ENCODE measurements around the gene SAMHD1. TPM values are rescaled to one million over a fixed set of nuclear protein-coding genes. Genes with fewer than 3 reads are reported as not detected.

The SAMHD1 gene
- total and polyA plus RNA-seq, 2 experiments from 2014 or later, result 7.4 to 9.0 TPM

GRCh38 chr20:36925234-36925633 is 26.3 kb downstream of the SAMHD1 start:
- H3K4me2 ChIP-seq (ENCODE audit: unreplicated experiment), result no peak overlapping the region
- no peaks in the 10 kb centered on the region for H3F3A ChIP-seq (ENCODE audit: insufficient read depth)
- H2AFZ ChIP-seq, result no peak overlapping the region
- H3K9me3 ChIP-seq (ENCODE audit: low read depth), result no peaks in the 10 kb centered on the region
- no peak overlapping the region for H3K4me3 ChIP-seq
- H3K27me3 ChIP-seq (replicated peaks; ENCODE audit: insufficient read depth), result no peaks in the 10 kb centered on the region
- in situ Hi-C loops (cut with MboI), result no loop called here
- no peak overlapping the region for H3K9ac ChIP-seq
- H3K79me2 ChIP-seq (ENCODE audit: insufficient read depth), result no peaks in the 10 kb centered on the region
- TF ChIP-seq EZH2 (IDR thresholded peaks at IDR 0.05; ENCODE audit: insufficient read depth, poor library complexity, severe bottlenecking) (no peak), EZH2phosphoT487 (IDR thresholded peaks at IDR 0.05; ENCODE audit: insufficient read depth, low read depth) (no peak)
- WGBS, 2 experiments (ENCODE audit: low coverage in 1 of 2, low lambda C conversion rate in 2 of 2, missing lambda C conversion rate in 2 of 2), result 53 to 58% methylated on average over 2 of the region's 2 CpGs
- no peaks in the 10 kb centered on the region for H4K20me1 ChIP-seq (ENCODE audit: insufficient read depth)
- no peaks in the 10 kb centered on the region for H3K36me3 ChIP-seq (ENCODE audit: low read depth)
- no peak overlapping the region for H3K27ac ChIP-seq
- no peaks in the 10 kb centered on the region for H3K9me2 ChIP-seq (ENCODE audit: insufficient read depth)
- 0 out of 2 replicates have a peak, but pooled peaks cover 8% of the 10 kb centered on the region for H3K4me1 ChIP-seq (ENCODE audit: insufficient read depth)
- no peak for DNase-seq

DNA sequence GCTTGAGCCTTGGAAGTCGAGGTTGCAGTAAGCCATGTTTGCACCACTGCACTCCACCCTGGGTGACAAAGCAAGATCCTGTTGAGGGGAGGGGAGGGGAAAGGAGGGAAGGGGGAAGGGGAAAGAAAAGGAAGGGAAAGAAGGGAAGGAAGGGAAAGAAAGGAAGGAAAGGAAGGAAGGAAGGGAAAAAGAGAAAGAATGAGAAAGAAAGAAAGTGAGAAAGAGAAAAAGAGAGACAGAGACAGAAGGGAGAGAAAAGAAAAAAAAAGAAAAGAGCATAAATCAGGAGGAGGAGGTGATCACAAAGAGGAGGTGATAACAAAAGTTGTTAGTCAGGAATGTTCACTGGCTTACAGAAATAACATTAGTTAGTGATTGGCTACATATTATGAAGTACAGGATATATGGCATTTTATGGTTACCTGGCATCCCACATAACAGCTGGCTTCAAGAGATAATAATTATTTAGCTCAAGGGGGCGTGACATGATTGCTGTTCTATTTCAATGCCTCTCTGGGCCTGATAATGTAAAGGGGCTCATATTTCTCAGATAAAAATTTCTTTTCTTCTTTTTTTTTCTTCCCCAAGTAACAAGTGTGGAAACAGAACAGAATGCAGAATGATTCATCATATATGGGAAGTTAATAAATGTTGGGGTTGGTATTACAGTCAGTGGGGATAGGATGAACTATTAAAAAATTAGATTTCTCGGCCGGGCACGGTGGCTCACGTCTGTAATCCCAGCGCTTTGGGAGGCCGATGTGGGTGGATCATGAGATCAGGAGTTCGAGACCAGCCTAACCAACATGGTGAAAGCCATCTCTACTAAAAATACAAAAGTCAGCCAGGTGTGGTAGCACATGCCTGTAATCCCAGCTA is 27.1 kb downstream of the SAMHD1 start:
- H3K4me3 ChIP-seq, result no peak overlapping the region
- H3F3A ChIP-seq (ENCODE audit: insufficient read depth), result no peaks in the 10 kb centered on the region
- no peak overlapping the region for H2AFZ ChIP-seq
- H3K4me2 ChIP-seq (ENCODE audit: unreplicated experiment), result no peak overlapping the region
- H3K9ac ChIP-seq, result no peak overlapping the region
- no peaks in the 10 kb centered on the region for H4K20me1 ChIP-seq (ENCODE audit: insufficient read depth)
- in situ Hi-C loops (cut with MboI), result no loop called here
- no peaks in the 10 kb centered on the region for H3K27me3 ChIP-seq (replicated peaks; ENCODE audit: insufficient read depth)
- H3K27ac ChIP-seq, result no peak overlapping the region
- 0 out of 2 replicates have a peak, but pooled peaks cover 3% of the 10 kb centered on the region for H3K4me1 ChIP-seq (ENCODE audit: insufficient read depth)
- no peak for DNase-seq
- no peaks in the 10 kb centered on the region for H3K9me3 ChIP-seq (ENCODE audit: low read depth)
- H3K36me3 ChIP-seq (ENCODE audit: low read depth), result no peaks in the 10 kb centered on the region
- TF ChIP-seq EZH2 (IDR thresholded peaks at IDR 0.05; ENCODE audit: insufficient read depth, poor library complexity, severe bottlenecking) (no peak), EZH2phosphoT487 (IDR thresholded peaks at IDR 0.05; ENCODE audit: insufficient read depth, low read depth) (no peak)
- no peaks in the 10 kb centered on the region for H3K79me2 ChIP-seq (ENCODE audit: insufficient read depth)
- 85 to 88% methylated on average over 9 of the region's 9 CpGs for WGBS, 2 experiments (ENCODE audit: low coverage in 1 of 2, low lambda C conversion rate in 2 of 2, missing lambda C conversion rate in 2 of 2)
- H3K9me2 ChIP-seq (ENCODE audit: insufficient read depth), result no peaks in the 10 kb centered on the region

DNA sequence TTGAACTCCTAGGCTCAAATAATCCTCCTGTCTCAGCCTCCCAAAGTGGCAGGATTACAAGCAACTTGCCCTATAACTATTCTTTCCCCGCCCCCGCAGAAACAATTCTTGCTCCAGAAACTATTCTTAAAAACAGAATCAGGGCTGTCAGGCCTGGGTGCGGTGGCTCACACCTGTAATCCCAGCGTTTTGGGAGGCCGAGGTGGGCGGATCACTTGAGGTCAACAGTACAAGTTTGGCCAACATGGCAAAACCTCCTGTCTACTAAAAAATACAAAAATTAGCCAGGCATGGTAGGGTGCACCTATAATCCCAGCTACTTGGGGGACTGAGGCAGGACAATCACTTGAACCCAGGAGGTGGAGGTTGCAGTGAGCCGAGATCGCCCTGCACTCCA is 31.2 kb downstream of the SAMHD1 start:
- H3K79me2 ChIP-seq (ENCODE audit: insufficient read depth), result no peaks in the 10 kb centered on the region
- in situ Hi-C loops (cut with MboI), result no loop called here
- no peaks in the 10 kb centered on the region for H3K9me3 ChIP-seq (ENCODE audit: low read depth)
- no peaks in the 10 kb centered on the region for H4K20me1 ChIP-seq (ENCODE audit: insufficient read depth)
- H3K4me3 ChIP-seq, result no peak overlapping the region
- 84 to 85% methylated on average over 8 of the region's 8 CpGs for WGBS, 2 experiments (ENCODE audit: low coverage in 1 of 2, low lambda C conversion rate in 2 of 2, missing lambda C conversion rate in 2 of 2)
- no peaks in the 10 kb centered on the region for H3K4me1 ChIP-seq (ENCODE audit: insufficient read depth)
- no peaks in the 10 kb centered on the region for H3K9me2 ChIP-seq (ENCODE audit: insufficient read depth)
- no peak overlapping the region for H3K4me2 ChIP-seq (ENCODE audit: unreplicated experiment)
- H2AFZ ChIP-seq, result no peak overlapping the region
- H3K9ac ChIP-seq, result no peak overlapping the region
- DNase-seq, result no peak
- TF ChIP-seq EZH2phosphoT487 (IDR thresholded peaks at IDR 0.05; ENCODE audit: insufficient read depth, low read depth) (no peak), EZH2 (IDR thresholded peaks at IDR 0.05; ENCODE audit: insufficient read depth, poor library complexity, severe bottlenecking) (no peak)
- H3K27ac ChIP-seq, result no peak overlapping the region
- H3K27me3 ChIP-seq (replicated peaks; ENCODE audit: insufficient read depth), result no peaks in the 10 kb centered on the region
- no peaks in the 10 kb centered on the region for H3K36me3 ChIP-seq (ENCODE audit: low read depth)
- no peaks in the 10 kb centered on the region for H3F3A ChIP-seq (ENCODE audit: insufficient read depth)

GRCh38 chr20:36919715-36920333 is 31.7 kb downstream of the SAMHD1 start:
- no peaks in the 10 kb centered on the region for H3F3A ChIP-seq (ENCODE audit: insufficient read depth)
- no peaks in the 10 kb centered on the region for H3K9me2 ChIP-seq (ENCODE audit: insufficient read depth)
- H3K9ac ChIP-seq, result no peak overlapping the region
- no peaks in the 10 kb centered on the region for H3K79me2 ChIP-seq (ENCODE audit: insufficient read depth)
- in situ Hi-C loops (cut with MboI), result no loop called here
- TF ChIP-seq EZH2phosphoT487 (IDR thresholded peaks at IDR 0.05; ENCODE audit: insufficient read depth, low read depth), result no peak
- TF ChIP-seq EZH2 (IDR thresholded peaks at IDR 0.05; ENCODE audit: insufficient read depth, poor library complexity, severe bottlenecking), result no peak
- no peak overlapping the region for H3K4me2 ChIP-seq (ENCODE audit: unreplicated experiment)
- H3K27me3 ChIP-seq (replicated peaks; ENCODE audit: insufficient read depth), result no peaks in the 10 kb centered on the region
- 0 to 5% methylated on average over 2 of the region's 2 CpGs for WGBS, 2 experiments (ENCODE audit: low coverage in 1 of 2, low lambda C conversion rate in 2 of 2, missing lambda C conversion rate in 2 of 2)
- no peak overlapping the region for H2AFZ ChIP-seq
- no peaks in the 10 kb centered on the region for H3K4me1 ChIP-seq (ENCODE audit: insufficient read depth)
- no peak overlapping the region for H3K4me3 ChIP-seq
- peak; percentile 72 for DNase-seq
- H3K36me3 ChIP-seq (ENCODE audit: low read depth), result no peaks in the 10 kb centered on the region
- no peaks in the 10 kb centered on the region for H3K9me3 ChIP-seq (ENCODE audit: low read depth)
- H3K27ac ChIP-seq, result no peak overlapping the region
- H4K20me1 ChIP-seq (ENCODE audit: insufficient read depth), result no peaks in the 10 kb centered on the region

Data from GM23248 (cell line).